Hypothalamus (tissue), 51 donors: ENCODE measurements around the gene GTF2I.
"Not testable (repeated sequence)": the region's sequence is repeated elsewhere in the genome, so short reads cannot be mapped to it uniquely, and the experiment has no call there.

Experiments used
- DNase-seq, 51 donors: peaks; one replicate each; lab custom pipeline; 2025; lab: John Stamatoyannopoulos, UW

GTF2I gene

GRCh38 chr7:74655768-74656440 is 1.6 kb upstream of the GTF2I start:
- no peak for DNase-seq

GRCh38 chr7:74656441-74656836 is 1.1 kb upstream of the GTF2I start:
- peak in 48 of 51 donors; percentile 14 to 82 (median 56) for DNase-seq

- peak; percentile 67 to 99 (median 95) for DNase-seq
These were observed 454 bp upstream of the GTF2I start for GRCh38 chr7:74656837-74657691.

GRCh38 chr7:74658178-74659004 is 873 bp downstream of the GTF2I start:
- peak; percentile 33 to 98 (median 90) for DNase-seq

GRCh38 chr7:74660202-74660601 is 2.7 kb downstream of the GTF2I start:
- DNase-seq = not testable (repeated sequence)

GRCh38 chr7:74661836-74662794 is 4.6 kb downstream of the GTF2I start:
- DNase-seq = not testable (repeated sequence)

- DNase-seq = no peak
These were observed 7.9 kb downstream of the GTF2I start for GRCh38 chr7:74665296-74665938.

GRCh38 chr7:74667013-74667412 is 9.5 kb downstream of the GTF2I start:
- not testable (repeated sequence) for DNase-seq

- not testable (repeated sequence) for DNase-seq
These were observed 10.0 kb downstream of the GTF2I start for GRCh38 chr7:74667520-74667919.

- no peak for DNase-seq
These were observed 14.1 kb downstream of the GTF2I start for GRCh38 chr7:74671602-74672001.

GRCh38 chr7:74672343-74672915 is 14.9 kb downstream of the GTF2I start:
- DNase-seq = no peak

GRCh38 chr7:74674166-74674565 is 16.6 kb downstream of the GTF2I start:
- no peak for DNase-seq

- DNase-seq = no peak
These were observed 25.3 kb downstream of the GTF2I start for GRCh38 chr7:74682829-74683228.

- no peak for DNase-seq
These were observed 26.3 kb downstream of the GTF2I start for GRCh38 chr7:74683799-74684198.

- no peak for DNase-seq
These were observed 27.0 kb downstream of the GTF2I start for GRCh38 chr7:74684473-74684872.

- DNase-seq = no peak
These were observed 27.4 kb downstream of the GTF2I start for GRCh38 chr7:74684921-74685320.

GRCh38 chr7:74690474-74690873 is 33.0 kb downstream of the GTF2I start:
- DNase-seq = no peak

GRCh38 chr7:74704419-74704818 is 46.9 kb downstream of the GTF2I start:
- DNase-seq = not testable (repeated sequence)

- no peak for DNase-seq
These were observed 49.7 kb downstream of the GTF2I start for GRCh38 chr7:74707238-74707637.
